NCI-H2081 treated with DMSO at 0.1 percent for 48 hours (cell line): Measurements from ENCODE around the gene KNSTRN.
A peak's percentile ranks its signal among the peaks of the same experiment; 100 is the strongest.

ENCODE experiments used
- DNase-seq: peaks from one replicate; lab custom pipeline; 2025; lab: John Stamatoyannopoulos, UW

The KNSTRN gene

GRCh38 chr15:40435023-40435709 lies 52.6 kb downstream of the KNSTRN start:
- no peak for DNase-seq

GRCh38 chr15:40435710-40436089 lies 53.2 kb downstream of the KNSTRN start:
- no peak for DNase-seq

- no peak for DNase-seq
Measured at GRCh38 chr15:40436116-40436891, 53.8 kb downstream of the KNSTRN start.

- no peak for DNase-seq
Measured at GRCh38 chr15:40436892-40437751, 54.6 kb downstream of the KNSTRN start.

- DNase-seq: no peak
Measured at GRCh38 chr15:40437752-40438687, 55.5 kb downstream of the KNSTRN start.

GRCh38 chr15:40438712-40439111 lies 56.2 kb downstream of the KNSTRN start:
- no peak for DNase-seq

- DNase-seq: no peak
Measured at GRCh38 chr15:40439461-40439959, 57.0 kb downstream of the KNSTRN start.

GRCh38 chr15:40439960-40440742 lies 57.6 kb downstream of the KNSTRN start:
- no peak for DNase-seq

GRCh38 chr15:40440743-40441564 lies 58.4 kb downstream of the KNSTRN start, which contains the start of gene BAHD1:
Gene BAHD1 (plus strand): TSS chr15:40440953. CDS start chr15:40458465, 17,512 bp downstream.
- DNase-seq: peak; percentile 72

GRCh38 chr15:40441565-40442531 lies 59.3 kb downstream of the KNSTRN start:
- no peak for DNase-seq

- no peak for DNase-seq
Measured at GRCh38 chr15:40443255-40443654, 60.7 kb downstream of the KNSTRN start.

GRCh38 chr15:40443846-40444245 lies 61.3 kb downstream of the KNSTRN start:
- no peak for DNase-seq
